ENCODE results near the gene TAF3.

Gene TAF3

GRCh38 chr10:7933757-7934156 lies 115.5 kb downstream of the TAF3 start:
- no peak for DNase-seq (ENCODE audit: low read depth in 2 of 2)

GRCh38 chr10:7937315-7937945 lies 119.1 kb downstream of the TAF3 start:
- no peak for DNase-seq (ENCODE audit: low read depth in 2 of 2)

- DNase-seq (ENCODE audit: low read depth in 2 of 2), result no peak
Measured at GRCh38 chr10:7941576-7941975, 123.3 kb downstream of the TAF3 start.

- no peak for DNase-seq (ENCODE audit: low read depth in 2 of 2)
Measured at GRCh38 chr10:7942316-7942715, 124.0 kb downstream of the TAF3 start.

GRCh38 chr10:7942859-7943258 lies 124.6 kb downstream of the TAF3 start:
- no peak for DNase-seq (ENCODE audit: low read depth in 2 of 2)

GRCh38 chr10:7944215-7944480 lies 125.8 kb downstream of the TAF3 start:
- DNase-seq (ENCODE audit: low read depth in 2 of 2), result no peak

GRCh38 chr10:7944537-7944936 lies 126.2 kb downstream of the TAF3 start:
- DNase-seq (ENCODE audit: low read depth in 2 of 2), result no peak

- no peak for DNase-seq (ENCODE audit: low read depth in 2 of 2)
Measured at GRCh38 chr10:7945034-7945433, 126.7 kb downstream of the TAF3 start.

GRCh38 chr10:7945469-7946187 lies 127.3 kb downstream of the TAF3 start:
- no peak for DNase-seq (ENCODE audit: low read depth in 2 of 2)

- DNase-seq (ENCODE audit: low read depth in 2 of 2), result no peak
Measured at GRCh38 chr10:7948371-7949000, 130.2 kb downstream of the TAF3 start.

- no peak for DNase-seq (ENCODE audit: low read depth in 2 of 2)
Measured at GRCh38 chr10:7950981-7951847, 132.9 kb downstream of the TAF3 start.

- no peak for DNase-seq (ENCODE audit: low read depth in 2 of 2)
Measured at GRCh38 chr10:7952266-7952665, 134.0 kb downstream of the TAF3 start.

GRCh38 chr10:7953447-7953846 lies 135.1 kb downstream of the TAF3 start:
- no peak for DNase-seq (ENCODE audit: low read depth in 2 of 2)

GRCh38 chr10:7955446-7955845 lies 137.1 kb downstream of the TAF3 start:
- DNase-seq (ENCODE audit: low read depth in 2 of 2), result no peak

GRCh38 chr10:7956508-7956907 lies 138.2 kb downstream of the TAF3 start:
- no peak for DNase-seq (ENCODE audit: low read depth in 2 of 2)

GRCh38 chr10:7957591-7957990 lies 139.3 kb downstream of the TAF3 start:
- DNase-seq (ENCODE audit: low read depth in 2 of 2), result no peak

GRCh38 chr10:7958442-7958841 lies 140.1 kb downstream of the TAF3 start:
- no peak for DNase-seq (ENCODE audit: low read depth in 2 of 2)

- DNase-seq (ENCODE audit: low read depth in 2 of 2), result no peak
Measured at GRCh38 chr10:7960108-7960507, 141.8 kb downstream of the TAF3 start.

- no peak for DNase-seq (ENCODE audit: low read depth in 2 of 2)
Measured at GRCh38 chr10:7962592-7962991, 144.3 kb downstream of the TAF3 start.

- no peak for DNase-seq (ENCODE audit: low read depth in 2 of 2)
Measured at GRCh38 chr10:7965457-7965856, 147.2 kb downstream of the TAF3 start.

GRCh38 chr10:7967035-7967434 lies 148.7 kb downstream of the TAF3 start:
- no peak for DNase-seq (ENCODE audit: low read depth in 2 of 2)

- DNase-seq (ENCODE audit: low read depth in 2 of 2), result no peak
Measured at GRCh38 chr10:7968510-7969112, 150.3 kb downstream of the TAF3 start.
